M059J (cell line): ENCODE data around the gene ELK4. TPM values are rescaled to one million over a fixed set of nuclear protein-coding genes. Genes with fewer than 3 reads are reported as not detected.

Source experiments
- DNase-seq: peaks from one replicate; pipeline ENCODE4 v3.0.0-alpha.2; 2012; ENCODE audit warnings: low read depth
- total RNA-seq: library from RNA; depleted of rRNA; stranded (reverse); fragments of >200 nt; shearing (Covaris generic); gene quantifications from 2 replicates; pipeline ENCODE4 v1.2.3, GENCODE V29; 2014

ELK4 gene
- total RNA-seq, 1 experiment from 2014 or later = 21.1 TPM

DNA sequence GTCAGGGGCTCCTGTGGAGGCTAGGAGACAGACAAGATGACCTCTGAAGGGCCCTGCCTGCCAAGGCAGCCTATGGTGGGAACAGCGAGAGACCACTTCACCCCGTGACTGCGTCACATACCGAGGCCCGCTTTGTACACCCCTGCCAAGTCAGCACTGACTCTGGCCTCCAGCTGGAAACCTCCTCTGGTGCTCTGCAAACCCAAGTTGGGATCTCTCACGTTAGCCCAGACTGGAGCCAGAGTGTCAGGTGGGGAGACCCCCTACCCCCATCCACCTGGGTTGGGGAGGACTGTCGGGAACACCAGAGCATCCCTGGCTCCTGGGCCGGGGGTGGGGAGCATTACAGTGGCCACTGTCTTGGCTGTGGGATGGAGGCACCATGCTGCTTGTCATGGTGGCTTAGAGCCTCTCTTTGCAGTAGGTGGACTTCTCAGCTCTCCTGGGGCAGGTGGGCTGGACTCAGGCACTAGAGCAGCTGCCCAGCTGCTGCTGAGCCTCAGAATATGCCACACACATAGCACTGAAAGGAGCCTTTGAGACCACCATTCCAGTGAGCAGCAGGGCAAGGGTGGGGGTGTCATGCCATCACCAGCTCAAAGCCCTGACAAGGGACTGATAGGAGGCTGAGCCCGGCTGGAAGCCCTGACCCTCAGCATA is 50.4 kb downstream of the ELK4 start:
- no peak for DNase-seq

DNA sequence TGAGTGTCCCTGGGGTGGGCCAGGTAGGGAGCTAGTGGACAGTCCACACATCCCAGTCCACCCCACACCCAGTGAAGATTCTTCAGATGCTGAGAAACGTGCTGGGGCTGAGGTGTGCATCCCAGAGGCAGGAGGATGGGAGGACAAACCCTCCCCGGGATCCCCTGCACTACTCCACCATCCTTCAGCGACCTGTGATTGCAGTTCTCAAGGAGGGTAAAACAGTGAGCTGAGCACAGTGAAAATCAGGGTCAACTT is 51.0 kb downstream of the ELK4 start:
- DNase-seq = no peak

DNA sequence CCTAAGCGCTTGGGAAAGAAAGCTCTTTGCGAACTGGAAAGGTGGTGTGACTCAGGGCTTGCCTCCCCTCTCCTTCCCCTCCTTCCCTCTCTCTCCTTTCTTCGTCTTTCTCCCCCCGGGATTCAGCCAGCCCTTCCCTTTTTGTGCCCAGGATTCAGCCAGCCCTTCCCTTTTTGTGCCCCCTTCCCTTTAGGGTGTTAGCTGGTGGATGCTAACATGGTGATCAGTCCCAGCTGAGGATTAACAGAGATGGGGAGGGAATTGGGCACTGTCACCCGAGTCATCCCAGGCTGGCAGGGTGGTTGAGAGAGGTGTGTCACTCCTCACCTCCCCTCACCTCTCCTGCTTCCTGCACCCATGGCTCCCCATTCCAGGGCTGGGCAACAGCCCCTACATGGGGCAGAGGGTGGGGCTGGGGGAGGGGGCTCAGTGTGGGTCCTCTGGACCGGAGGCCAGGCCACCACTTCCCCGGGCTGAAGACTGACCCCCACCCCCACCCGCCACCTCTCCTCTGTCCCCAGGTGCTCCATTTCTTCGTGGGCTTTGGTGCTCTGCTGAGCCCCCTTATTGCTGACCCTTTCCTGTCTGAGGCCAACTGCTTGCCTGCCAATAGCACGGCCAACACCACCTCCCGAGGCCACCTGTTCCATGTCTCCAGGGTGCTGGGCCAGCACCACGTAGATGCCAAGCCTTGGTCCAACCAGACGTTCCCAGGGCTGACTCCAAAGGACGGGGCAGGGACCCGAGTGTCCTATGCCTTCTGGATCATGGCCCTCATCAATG is 51.5 kb downstream of the ELK4 start:
- DNase-seq = no peak

DNA sequence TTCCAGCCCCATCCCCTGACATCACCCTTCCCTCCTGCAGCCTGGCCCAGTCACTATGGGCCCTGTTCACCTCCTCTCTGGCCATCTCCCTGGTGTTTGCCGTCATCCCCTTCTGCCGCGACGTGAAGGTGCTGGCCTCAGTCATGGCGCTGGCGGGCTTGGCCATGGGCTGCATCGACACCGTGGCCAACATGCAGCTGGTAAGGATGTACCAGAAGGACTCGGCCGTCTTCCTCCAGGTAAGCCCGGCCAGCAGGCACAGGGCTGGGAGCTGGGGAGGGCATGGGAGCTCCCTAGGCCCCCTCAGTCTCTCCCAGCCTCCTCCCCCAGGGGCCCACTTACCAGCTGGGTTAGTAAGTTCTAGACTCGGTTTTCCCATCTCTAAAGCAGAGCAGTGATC is 52.1 kb downstream of the ELK4 start:
- no peak for DNase-seq

DNA sequence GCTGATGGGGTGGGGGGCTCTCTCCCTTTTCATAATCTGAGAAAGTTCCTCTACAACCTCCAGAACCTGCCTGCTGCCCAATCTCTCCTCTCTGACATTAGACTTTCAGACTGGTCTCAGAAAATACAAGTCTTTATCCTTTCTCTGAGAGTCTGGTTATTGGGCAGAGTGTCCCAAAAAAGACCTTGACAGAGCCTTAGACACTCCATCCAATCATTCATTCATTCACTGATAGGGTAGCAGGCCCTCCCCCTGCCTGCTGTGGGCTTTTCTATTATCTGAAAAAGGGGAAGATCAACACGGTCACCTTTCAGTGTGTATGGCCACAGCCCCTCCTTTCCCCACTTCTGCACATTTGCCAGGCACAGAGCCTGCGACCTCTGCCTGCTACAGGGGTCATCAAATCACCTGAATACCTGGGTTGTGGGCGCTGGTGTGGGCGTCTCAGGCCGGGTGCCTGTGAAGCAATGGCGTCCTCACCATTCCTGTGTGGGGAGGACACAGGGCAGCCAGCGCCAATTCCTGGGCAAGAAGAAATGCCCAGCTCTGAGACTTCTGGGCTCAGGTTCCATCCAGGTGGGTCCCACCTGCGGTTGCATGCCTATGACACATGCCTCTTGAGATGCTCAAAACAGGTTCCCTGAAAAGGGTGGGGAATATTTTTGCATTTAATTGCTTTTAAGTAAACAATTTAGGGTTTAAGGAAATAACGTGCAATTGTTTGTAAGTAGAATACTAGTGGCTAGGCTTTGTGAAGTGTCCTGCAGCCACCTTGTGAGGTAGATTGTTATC is 52.8 kb downstream of the ELK4 start:
- DNase-seq = no peak

DNA sequence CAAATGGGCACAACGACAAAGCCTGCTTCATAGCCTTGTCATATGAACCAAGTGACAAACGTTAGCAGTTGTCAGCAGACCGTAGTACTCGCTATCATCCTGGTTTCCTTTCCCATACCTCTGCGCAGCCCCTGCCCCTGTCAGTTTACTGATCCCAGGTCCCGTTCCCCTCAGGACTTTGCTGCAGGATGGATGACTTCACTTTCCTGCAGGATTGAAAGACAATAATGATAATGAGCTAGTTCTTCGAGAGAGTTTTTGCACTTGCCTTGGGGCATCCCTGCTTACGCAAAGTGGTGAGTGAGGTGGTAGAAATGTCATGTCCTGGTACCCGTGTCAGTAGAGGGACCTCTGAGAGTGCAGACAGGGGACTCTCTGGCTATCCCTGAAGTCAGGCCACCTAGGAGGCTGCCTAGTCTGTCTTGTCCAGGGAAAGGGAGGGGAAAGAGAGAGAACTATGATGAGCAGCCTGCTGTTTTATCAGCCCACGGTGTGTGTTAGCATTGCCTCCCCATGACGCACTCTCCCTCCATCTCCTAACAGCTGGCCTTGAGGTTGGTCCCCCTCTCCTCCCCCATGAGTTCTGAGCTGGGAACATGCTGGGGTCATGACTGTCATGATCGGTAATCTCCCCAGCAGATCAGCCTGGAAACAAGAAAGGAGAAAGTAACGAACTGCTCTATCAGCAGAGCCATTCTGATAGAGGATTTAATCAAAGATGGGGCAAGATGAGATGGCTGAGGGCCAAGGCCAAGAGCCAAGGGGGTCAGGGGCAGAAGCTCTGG is 53.7 kb downstream of the ELK4 start:
- peak; percentile 19 for DNase-seq

DNA sequence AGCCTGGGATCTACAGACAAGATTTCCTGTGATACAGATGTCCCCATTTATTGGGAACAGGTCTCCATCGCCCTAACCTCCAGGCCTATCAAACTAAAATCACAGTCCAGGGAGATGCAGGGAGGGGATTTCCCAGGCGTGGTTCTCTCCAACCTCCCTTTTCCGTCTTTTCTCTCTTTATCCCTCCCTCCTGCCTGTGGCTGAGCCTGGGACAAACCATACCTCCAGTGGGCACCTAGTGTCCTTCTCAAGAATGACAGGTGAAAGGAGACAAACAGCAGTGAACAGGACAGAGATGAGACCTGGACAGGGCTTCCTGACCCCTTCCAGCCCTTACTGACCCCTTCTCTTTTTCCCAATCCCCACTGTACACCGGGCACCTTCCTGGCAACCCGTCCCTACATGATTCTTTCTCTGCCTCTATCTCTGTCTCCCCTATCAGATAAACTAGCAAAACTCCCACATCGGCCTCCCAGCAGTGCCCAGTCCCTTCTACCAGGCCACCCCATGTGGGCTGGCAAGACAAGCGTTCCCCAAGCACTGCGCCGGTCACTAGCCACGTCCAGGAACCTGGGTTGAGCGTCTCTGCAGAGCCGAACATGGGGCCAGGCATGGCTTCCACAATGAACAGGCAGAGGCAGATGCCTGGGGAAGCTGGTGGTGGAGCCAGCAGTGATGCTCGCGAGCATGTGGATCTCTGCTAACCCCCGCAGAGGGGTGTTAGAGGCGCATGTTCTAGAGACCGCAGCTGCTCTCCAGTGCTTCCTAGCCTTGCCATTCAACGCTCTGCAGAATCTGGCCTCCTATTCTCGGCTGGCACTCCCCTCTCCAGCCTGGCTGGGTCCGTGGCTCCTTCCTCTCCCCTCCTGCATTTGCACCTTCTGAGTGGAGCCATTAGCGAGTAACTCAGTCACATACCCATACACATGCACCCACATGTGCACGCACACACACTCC is 54.7 kb downstream of the ELK4 start:
- no peak for DNase-seq

DNA sequence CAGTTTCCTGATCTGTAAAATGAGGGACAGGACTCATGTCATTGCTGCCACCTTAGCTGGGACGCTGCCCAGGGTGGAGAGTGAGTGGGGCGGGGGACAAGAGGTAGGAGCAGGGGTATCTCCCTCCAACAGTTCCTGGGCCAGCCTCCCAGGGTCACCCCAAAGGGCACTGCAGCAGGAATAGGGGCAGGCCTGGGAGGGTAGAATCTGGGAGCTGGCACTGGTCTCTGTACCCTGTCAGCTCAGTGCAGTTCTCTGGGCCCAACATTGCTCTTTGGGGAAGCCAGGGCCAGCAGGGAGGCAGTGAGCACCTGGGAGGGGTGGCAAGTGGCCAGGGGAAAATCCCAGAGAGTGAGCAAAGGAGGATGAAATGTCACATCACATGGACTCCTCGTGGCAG is 55.8 kb downstream of the ELK4 start:
- no peak for DNase-seq

DNA sequence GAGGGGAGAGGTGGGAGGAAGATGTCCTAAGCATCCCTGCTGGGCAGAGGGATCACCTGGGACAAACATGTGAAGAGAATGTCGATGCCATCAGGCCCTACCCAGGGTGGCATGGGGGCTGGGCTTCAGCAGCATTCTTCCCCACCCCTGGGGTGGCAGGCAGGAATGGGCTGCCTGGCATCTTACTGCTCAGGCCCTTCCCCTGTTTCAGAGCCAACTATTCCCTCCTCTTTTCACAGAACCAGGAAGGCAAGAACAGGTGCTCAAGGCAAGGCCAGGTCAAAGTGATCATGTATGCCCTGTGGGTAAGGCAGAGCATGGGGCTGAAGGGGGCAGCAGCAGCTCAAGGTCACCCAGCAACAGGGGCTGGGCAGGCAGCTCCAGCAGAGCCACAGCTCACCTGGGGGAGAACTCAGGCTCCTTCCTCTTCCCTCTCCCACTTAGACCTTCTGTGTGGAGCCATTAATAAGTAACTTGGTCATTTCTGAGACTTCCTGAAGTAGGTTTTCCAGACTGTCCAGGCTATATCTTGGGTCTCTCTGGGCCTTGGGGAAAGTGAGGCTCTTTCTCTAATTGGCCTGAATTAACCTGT is 56.4 kb downstream of the ELK4 start:
- no peak for DNase-seq

DNA sequence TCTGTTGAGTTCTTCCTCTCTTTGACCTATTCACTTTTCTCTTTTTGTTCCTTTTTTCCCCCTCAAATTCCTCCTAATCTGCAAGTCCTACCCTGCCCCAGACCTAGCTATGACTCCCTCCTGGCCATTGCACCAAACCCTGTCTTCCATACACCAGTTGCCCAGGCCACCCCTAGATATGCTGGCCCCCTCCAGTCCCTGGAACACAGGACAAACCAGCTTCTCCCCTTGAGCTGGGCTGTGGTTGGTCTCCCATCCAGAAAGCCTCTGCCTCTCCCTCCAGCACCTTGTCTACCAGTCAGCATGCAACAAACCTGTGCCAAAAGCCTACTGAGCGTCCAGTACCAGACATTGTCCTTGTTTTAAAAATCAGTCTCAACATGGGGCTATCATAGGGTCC is 59.4 kb downstream of the ELK4 start:
- DNase-seq = no peak

DNA sequence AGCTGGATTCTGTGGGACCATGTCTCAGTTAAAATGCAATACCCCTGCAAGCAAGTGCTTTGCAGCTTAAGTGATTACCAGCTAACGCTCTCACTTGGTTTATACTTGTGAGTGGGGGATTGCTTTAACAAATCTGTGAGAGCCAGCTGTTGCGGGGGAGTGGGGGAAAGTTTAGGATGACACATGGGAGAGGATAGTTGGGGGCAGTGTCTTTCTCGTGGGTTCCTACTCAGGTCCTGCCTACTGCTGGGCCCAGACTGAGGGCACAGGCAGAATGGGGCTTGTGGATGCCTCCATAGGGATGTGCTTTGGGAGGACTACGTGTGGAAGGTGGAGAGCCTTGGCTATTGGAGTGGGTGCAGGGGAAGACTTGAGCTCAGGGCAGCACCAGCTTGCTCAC is 60.1 kb downstream of the ELK4 start:
- DNase-seq = no peak

DNA sequence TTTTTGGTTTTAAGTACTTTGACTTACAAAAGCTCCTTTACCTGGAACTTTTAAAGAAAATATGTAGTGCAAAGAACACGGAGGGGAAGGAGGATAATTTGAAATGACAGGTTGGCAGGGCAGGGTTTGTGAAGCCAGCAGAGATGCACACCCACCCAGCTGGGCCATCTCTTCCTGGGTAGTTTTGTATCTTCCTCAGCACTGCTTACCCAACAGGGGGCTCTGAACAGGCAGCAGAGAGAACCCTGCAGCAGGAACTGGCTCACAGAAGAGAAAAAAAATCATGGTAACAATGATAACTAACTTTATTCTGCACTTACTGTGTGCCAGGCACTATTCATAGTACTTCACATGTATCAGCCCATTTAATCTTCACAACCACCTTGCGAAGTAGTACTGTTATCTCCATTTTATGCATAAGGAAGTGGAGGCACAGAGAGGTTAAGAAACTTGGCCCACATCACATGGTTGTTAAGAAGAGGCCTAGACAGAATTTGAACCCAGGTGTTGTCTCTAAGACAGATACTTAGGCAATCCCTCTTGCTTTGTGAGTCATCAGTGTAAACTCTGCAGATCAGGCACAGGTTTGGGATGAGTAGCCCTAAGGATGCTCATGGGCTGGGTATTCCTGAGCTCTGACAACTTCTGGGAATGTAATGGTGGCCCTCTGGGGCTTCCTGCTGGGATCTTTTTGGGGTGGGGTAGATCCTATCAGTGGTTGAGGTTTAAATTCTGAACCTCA is 60.8 kb downstream of the ELK4 start:
- no peak for DNase-seq

DNA sequence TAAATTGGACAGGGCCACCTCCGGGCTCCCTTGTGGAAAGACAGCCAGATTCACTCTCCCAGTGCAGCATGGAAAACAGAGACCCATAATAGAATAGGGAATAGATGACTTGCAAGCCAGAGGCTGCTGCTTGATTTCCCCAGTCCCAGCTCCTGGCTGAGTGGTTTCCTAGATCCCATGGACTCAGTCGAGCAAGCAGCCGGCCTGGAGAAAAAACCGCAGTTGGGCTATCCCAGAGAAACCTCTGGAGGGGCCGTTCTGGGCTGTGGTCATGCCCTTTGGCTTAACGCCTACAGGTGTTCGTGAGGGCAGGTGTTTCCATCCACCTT is 61.7 kb downstream of the ELK4 start:
- DNase-seq = no peak

DNA sequence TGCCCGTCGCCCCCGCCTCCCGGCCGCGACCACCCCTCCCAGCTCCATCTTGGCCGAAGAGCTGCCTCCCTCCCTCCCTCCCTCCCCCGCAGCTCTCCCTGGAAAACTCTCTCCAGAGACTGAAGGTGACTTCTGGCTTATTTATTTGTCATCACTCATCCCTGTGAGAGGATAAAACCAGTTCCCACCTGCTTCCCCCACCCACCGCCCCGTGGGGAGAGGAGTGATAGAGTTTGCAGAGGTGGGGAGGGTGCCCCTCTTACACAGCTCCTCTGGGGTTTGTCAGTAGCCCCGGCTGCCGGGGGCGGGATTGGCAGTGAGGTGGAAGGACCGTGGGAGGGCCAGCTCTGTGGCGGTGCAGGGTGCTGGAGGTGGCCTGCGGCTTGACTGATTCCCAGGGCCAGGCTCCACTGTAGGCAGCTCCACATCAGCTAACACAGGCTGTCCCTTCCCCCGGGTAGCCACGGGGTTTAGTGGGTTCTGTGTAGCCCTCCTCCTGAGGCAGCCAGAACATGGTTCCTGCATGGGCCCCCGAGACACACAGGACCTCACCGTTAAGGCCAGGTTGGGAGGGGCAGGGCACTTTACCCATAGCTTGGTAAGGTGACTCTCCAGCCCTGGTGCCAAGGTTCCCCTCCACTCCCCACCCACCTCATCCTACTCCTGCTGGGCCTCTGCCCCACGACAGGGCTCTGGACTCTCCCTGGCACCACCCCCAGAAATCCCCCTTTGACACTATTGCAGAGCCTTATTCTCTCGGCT is 62.2 kb downstream of the ELK4 start:
- no peak for DNase-seq

DNA sequence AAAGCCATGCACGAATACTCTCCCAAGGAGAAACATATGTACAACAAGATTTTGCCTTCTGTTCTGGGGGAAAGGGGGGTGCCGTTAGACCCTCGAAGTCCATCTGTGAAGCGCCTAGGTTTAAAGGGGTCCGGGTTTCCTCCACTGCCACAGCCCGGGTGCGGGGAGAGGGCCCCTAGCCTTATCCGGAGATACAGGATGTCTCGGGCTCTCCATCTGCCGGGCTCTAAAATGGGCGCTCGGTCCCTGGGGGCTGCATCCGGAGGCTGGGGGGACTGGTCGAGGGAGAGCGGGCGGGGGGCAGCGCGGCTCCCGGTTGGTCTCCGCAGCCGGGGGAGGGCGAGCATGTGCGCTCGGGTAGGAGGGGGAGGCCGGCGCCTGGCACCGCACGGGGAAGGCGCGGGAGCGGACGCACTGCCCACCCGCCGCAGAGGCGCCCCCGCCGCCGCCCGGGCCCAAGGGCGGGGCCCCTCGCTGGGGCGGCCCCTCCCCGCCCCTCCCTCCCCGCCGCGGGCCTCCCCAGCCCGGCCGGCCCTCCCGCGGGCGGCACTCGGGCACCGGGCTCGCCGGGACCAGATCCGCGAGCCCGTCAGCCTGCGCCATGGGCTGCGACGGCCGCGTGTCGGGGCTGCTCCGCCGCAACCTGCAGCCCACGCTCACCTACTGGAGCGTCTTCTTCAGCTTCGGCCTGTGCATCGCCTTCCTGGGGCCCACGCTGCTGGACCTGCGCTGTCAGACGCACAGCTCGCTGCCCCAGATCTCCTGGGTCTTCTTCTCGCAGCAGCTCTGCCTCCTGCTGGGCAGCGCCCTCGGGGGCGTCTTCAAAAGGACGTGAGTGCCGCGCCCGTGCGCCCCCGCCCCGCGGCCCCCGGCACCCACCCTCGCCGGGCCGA is 63.1 kb downstream of the ELK4 start:
- no peak for DNase-seq

DNA sequence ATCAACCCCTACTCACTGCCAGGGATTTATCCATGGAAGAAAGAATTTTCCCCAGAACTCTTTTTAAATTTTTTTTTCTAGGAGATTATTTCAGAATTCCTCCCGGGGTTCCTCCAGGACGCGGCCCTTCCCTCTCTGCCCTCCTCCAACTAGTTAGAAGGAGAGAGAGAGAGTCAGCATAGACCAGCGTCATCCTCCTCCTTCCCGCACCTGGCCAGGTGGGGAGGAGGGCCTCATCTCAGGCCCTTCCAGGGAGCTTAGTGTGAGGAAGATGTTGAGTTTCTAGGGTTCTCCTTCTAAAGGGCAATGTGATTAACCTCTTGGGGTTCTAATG is 63.7 kb downstream of the ELK4 start:
- no peak for DNase-seq

DNA sequence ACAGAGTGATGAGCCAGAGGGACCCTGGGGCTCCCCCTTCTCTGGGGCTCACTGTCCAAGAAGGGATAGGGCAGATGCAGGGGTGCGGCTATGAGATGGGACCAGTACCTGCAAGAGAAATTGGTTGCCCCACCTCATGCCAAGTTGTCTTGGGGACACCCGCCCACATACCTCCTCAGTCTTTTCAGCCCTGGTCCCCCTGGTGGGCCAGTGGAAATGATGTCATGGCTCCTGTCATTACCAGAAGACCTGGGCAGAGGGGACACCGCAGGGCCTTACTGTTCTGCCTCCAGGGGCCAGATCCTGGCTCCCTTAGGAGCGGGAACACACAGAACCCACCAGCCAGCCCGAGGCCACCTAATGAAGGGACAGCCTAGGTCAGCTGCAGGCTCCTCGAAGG is 64.1 kb downstream of the ELK4 start:
- DNase-seq = no peak

DNA sequence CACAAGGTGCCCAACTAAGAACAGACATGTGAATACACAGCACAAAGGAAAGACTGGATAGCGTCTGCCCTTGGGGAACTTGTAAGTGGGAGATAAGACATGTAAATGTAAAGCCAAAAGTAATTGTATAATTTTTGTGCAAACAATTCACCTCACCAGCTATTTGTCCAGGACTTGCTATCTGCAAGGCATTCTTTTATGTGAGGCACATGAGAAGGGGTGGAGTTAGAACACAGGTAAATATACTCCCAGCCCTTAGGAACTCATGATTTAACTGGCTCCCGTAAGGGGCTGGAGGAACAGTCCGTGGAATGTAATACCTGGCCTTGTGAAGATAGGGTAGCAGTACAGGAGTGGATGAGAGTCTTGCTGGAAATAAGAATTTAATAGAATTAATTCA is 66.0 kb downstream of the ELK4 start:
- no peak for DNase-seq
